ENCODE data around the gene CACNA1I.

The CACNA1I gene

GRCh38 chr22:39535831-39536449 lies 34.6 kb upstream of the CACNA1I start:
- DNase-seq (ENCODE audit: low spot score): no peak

GRCh38 chr22:39536711-39537110 lies 33.8 kb upstream of the CACNA1I start:
- no peak for DNase-seq (ENCODE audit: low spot score)

GRCh38 chr22:39537975-39538374 lies 32.6 kb upstream of the CACNA1I start:
- no peak for DNase-seq (ENCODE audit: low spot score)

DNA sequence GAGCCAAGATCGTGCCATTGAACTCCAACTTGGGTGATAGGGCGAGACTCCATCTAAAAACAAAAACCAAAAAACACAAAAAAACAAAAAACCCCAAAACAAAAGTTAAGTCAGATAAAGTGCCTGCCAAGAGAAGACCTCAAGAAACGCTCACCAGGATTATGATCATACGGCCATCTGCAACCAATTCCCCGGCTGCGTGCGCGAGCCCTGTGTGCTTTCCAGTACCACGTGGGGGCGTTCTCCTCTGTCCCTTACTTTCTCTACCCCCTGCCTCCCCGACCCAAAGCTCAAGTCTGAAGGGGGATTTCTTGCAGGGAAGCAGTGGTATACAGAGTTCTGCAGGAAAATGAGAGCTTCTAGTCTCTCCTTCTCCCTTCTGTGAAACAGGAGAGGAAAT lies 27.5 kb upstream of the CACNA1I start:
- DNase-seq (ENCODE audit: low spot score): no peak

GRCh38 chr22:39545386-39546365 lies 24.9 kb upstream of the CACNA1I start:
- DNase-seq (ENCODE audit: low spot score): peak; percentile 57

DNA sequence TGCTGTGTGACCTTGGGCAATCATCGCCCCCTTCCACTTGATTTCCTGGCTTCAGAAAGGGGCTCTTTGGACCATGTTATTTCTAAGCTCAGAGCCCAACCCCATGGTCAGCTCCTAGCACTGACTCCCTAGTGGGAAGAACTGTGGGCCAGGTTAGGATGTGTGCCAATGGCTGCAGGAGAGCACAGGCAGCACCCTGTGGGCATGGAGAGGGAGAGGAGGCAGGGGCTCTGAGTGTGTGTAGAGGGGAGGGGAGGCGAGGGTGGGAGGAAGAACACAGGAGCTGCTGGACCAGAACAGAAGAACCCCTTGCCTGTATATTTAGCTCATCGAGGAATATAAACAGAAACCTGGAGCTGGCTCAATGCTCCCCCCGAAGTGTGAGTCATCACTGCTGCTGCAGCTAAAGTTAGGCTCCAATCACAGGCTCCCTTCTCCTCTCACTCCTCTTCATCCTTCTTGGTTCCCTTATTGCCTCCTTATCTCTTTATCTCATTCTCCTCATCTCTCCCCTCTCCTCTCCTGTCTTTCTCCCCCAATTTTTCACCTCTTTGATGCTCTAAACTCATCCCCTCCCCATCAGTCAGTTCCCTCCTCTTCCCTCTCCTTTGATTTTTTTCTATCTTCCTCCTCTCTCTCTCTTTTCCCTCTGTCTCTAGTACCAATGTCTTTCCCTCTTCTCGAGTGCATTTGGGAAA lies 23.5 kb upstream of the CACNA1I start:
- DNase-seq (ENCODE audit: low spot score): no peak

DNA sequence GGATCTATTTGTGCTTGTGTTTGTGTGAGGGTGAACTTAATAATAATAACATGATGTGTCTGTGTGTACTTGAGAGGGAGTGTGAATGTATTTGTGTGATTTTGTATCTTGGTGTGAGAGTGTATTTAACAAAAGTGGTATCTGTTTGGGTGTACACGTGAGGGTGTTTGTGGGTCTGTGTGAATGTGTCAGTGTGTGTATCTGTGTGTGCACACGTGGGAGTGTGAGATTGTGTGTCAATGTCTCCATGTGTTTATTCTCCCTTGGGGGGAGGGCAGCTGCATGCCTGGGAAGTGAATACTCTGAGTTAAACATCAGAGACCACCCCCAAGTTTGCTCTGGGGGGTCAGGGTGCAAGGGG lies 23.0 kb upstream of the CACNA1I start:
- DNase-seq (ENCODE audit: low spot score): no peak

GRCh38 chr22:39553429-39553828 lies 17.1 kb upstream of the CACNA1I start:
- DNase-seq (ENCODE audit: low spot score): no peak

DNA sequence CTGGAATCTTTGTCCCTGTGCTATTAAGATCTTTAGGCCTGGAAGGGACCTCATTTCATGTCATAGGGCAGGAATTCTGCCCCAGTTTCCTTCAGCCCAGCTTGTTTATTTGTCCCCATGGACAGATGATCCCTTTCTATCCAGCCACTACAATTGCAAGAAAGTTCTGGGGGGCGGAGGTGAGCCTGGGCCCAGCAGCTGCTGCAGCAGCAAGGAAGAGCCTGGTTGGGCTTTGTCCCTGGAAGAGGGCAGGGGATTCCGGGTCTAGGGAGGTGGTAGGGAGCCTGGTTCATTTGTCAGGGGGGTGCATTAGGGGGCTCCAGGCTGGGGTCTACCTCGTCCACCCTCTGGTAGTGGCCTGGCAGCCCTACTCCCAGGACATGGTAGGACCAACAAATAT lies 16.4 kb upstream of the CACNA1I start:
- no peak for DNase-seq (ENCODE audit: low spot score)

DNA sequence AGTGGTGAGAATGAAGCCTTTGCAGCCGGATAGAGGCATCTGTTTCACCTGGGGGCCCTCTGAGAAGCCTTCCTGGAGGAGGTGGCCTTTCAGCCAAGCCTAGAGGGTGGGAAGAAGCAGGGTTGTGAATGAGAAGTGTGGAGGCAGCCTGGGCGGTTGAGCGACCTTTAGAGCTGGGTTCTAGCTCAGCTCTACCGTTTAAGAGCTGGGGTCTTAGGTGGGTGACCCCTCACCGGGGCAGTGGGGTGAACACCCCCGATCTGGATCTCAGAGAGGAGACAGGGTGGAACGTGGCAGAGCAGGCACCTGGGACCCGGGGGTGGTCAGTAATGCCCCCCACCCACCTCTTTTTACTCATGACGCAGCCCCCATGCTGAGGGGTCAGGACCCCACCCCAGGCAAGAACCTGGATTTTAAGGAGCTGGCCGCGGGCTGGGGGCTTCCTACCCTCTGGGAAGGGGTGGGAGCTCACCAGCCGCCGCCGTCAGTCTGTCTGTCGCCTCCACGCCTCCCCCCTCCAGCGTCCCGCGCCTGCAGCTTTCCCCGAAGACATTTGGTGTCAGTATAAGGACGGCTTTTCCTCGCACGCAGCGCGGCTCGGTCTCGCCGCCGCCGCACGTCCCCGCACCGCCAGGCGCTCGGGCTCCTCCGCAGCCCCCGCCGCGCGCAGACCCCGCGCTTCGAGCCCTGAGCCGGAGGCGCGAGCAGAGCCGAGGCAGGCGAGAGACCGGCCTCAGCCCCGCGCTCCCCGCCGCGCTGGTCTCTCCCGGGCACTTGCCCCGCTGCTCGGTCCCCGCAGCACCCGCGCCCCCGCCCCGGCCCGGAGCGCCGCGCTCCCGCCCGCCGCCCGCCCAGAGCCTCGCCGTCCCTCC lies 13.3 kb upstream of the CACNA1I start:
- no peak for DNase-seq (ENCODE audit: low spot score)

DNA sequence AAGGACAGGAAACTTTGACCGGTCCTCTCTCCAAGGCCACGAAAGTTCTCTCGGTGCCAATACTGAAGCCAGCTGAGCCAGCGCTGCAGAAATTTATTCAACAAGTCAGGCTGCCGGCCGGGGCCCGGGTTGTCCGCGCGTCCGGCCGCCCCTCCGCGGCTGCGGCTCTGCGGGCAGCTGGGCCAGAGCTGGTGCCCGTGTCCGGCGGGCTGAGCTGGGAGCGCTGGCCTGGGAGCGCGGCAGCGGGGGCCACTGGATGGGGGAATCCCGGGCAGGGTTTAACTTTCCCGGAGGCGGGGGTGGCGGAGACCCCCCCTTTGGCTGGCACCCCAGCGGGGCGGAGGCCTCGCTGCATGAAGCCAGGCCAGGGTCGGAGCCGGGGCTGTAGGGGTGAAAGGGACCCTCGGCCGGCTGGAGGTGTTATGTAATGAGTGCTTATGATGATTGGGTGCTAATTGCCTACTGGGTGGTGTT lies 12.3 kb upstream of the CACNA1I start:
- no peak for DNase-seq (ENCODE audit: low spot score)

- no peak for DNase-seq (ENCODE audit: low spot score)
These were observed 11.6 kb upstream of the CACNA1I start for GRCh38 chr22:39558950-39559349.

DNA sequence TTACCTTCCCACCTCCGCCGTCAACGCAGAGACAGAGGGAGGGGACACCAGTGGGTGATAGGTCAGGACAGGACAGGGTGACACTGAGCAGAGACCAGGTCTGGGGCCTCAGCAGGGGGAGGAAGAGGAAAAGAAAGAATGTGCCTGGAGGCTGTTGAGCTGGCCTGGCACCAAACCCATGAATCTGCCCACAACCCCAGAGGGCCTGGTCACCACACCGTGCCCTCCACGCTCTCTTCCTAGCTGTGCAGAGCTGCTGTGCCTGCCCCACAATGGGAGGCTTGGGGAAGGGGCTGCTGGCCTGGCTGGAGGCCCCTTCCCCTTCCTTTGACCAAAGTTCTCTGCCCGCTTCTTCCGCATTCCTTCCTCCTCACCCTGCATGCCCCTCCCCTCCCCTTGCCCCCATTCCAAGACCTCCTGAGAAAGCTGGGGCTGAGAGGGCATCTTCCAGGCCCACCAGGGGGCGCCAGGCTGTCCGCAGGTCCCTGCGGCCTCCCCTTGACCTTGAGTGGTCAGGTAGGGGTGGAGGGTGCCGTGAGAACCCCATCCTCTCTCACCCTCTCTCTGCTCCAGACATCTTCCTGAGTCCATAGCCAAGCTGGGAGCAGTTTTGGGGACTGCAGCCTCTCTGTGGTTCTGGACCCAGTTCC lies 11.0 kb upstream of the CACNA1I start:
- DNase-seq (ENCODE audit: low spot score): no peak

GRCh38 chr22:39560127-39560526 lies 10.4 kb upstream of the CACNA1I start:
- DNase-seq (ENCODE audit: low spot score): no peak

DNA sequence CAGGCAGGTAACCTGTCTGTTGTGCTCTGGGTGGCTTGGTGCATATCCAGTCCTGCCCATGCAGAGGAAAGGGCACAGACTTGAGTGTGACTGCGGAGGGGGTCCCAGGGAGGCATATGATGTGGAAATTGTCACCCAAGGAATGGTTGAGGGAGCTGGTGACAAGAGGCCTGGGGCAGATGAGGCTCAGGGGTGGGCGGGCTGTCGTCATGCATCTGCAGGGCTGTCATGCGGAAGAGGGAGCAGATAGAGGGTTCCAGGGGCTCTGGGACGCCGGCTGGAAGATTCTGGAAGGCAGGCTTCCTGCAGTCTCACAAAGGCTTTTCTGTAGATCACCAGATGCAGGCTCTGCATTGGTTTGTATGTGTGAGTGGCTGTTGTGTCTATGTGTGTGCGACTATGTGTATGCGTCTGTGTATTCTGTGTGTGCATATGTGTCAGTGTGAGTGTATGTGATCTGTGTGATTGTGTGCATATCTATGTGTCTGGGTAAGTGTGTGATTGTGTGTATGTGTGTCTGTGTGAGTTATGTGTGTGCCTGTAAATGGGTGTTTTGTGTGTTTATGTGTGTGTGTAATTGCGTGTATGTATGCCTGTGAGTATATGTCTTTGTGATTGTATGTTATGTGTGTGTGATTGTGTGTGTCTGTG lies 7.6 kb upstream of the CACNA1I start:
- DNase-seq (ENCODE audit: low spot score): no peak

DNA sequence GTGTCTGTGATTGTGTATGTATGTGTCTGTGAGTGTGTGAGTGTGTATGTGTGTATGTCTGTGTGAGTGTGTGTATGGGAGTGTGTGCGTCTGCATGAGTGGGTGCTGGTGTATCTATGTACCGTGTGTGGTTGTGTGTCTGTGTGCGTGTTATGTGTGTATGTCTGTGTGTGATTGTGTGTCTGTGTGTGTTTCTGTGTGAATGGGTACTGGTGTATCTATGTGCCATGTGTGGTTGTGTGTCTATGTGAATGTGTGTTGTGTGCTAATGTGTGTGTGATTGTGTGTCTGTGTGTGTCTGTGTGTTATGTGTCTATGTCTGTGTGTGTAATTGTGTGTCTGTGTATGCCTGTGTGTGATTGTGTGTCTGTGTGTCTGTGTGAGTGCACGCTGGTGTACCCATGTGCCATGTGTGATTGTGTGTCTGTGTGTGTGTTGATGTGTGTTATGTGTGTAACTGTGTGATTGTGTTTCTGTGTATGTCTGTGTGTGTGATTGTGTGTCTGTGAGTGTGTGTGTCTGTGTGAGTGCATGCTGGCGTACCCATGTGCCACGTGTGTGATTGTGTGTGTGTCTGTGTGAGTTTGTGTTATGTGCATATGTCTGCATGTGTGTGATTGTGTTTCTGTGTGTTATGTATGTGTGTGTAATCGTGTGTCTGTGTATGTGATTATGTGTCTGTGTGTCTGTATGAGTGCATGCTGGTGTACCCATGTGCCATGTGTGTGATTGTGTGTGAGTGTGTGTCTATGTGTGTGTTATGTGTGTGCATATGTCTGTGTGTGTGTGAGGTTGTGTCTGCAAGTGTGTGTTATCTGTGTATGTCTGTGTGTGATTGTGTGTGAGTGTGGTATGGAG lies 6.8 kb upstream of the CACNA1I start:
- DNase-seq (ENCODE audit: low spot score): no peak

- DNase-seq (ENCODE audit: low spot score): no peak
These were observed 5.1 kb upstream of the CACNA1I start for GRCh38 chr22:39565414-39565944.

- no peak for DNase-seq (ENCODE audit: low spot score)
These were observed 3.2 kb upstream of the CACNA1I start for GRCh38 chr22:39567135-39567946.

All from LoVo (cell line).